CD4-positive, alpha-beta T cell treated with Interleukin-1 beta for 1 hour (primary cell): ENCODE results near the gene EDA.

ENCODE experiments used
- DNase-seq, 2 donors: peaks; one replicate each; pipeline ENCODE4 v3.0.0-alpha.2; 2020 to 2022

EDA gene

GRCh38 chrX:69615779-69616456 lies at the start of gene EDA:
Gene EDA (plus strand): TSS chrX:69616113.
- DNase-seq, result peak; percentile 56 to 67

GRCh38 chrX:69568828-69569227 lies 47.1 kb upstream of the EDA start:
- DNase-seq, result no peak

GRCh38 chrX:69597399-69597798 lies 18.5 kb upstream of the EDA start:
- DNase-seq, result no peak

GRCh38 chrX:69600182-69600581 lies 15.7 kb upstream of the EDA start:
- no peak for DNase-seq

- no peak for DNase-seq
These were observed 12.2 kb upstream of the EDA start for GRCh38 chrX:69603566-69604194.

GRCh38 chrX:69605521-69605920 lies 10.4 kb upstream of the EDA start:
- no peak for DNase-seq

GRCh38 chrX:69607616-69608015 lies 8.3 kb upstream of the EDA start:
- DNase-seq, result no peak

- no peak for DNase-seq
These were observed 2.0 kb upstream of the EDA start for GRCh38 chrX:69613946-69614345.

GRCh38 chrX:69614886-69615285 lies 1.0 kb upstream of the EDA start:
- DNase-seq, result no peak

- no peak for DNase-seq
These were observed 571 bp upstream of the EDA start for GRCh38 chrX:69615342-69615741.

GRCh38 chrX:69616457-69617203 lies 717 bp downstream of the EDA start:
- no peak for DNase-seq

GRCh38 chrX:69618803-69619202 lies 2.9 kb downstream of the EDA start:
- DNase-seq, result peak in 1 of 2 donors; percentile 20

GRCh38 chrX:69626129-69626528 lies 10.2 kb downstream of the EDA start:
- no peak for DNase-seq

- DNase-seq, result no peak
These were observed 11.8 kb downstream of the EDA start for GRCh38 chrX:69627744-69628143.

GRCh38 chrX:69630147-69630546 lies 14.2 kb downstream of the EDA start:
- no peak for DNase-seq

- DNase-seq, result no peak
These were observed 48.8 kb downstream of the EDA start for GRCh38 chrX:69664693-69665092.

- no peak for DNase-seq
These were observed 54.2 kb downstream of the EDA start for GRCh38 chrX:69670001-69670555.

GRCh38 chrX:69674891-69675290 lies 59.0 kb downstream of the EDA start:
- no peak for DNase-seq

GRCh38 chrX:69705818-69706217 lies 89.9 kb downstream of the EDA start:
- no peak for DNase-seq

- DNase-seq, result no peak
These were observed 102.2 kb downstream of the EDA start for GRCh38 chrX:69718102-69718501.

- no peak for DNase-seq
These were observed 108.4 kb downstream of the EDA start for GRCh38 chrX:69724307-69724706.

GRCh38 chrX:69740317-69740716 lies 124.4 kb downstream of the EDA start:
- DNase-seq, result no peak

- no peak for DNase-seq
These were observed 125.8 kb downstream of the EDA start for GRCh38 chrX:69741721-69742120.

GRCh38 chrX:69746051-69746450 lies 130.1 kb downstream of the EDA start:
- DNase-seq, result no peak
